22Rv1 (cell line): ENCODE measurements around the gene IFNAR1.
"Not testable (repeated sequence)": the region's sequence is repeated elsewhere in the genome, so short reads cannot be mapped to it uniquely, and the experiment has no call there.

Experiments used
- ZFX ChIP-seq: fragments of 450-650 bp; IDR thresholded peaks from 2 replicates; pipeline ENCODE4 v1.6.1; 2017; ENCODE audit warnings: antibody characterized with exemption, borderline replicate concordance
- TF ChIP-seq, protein P1 (sequence below): fragments of 450-650 bp; IDR thresholded peaks from 2 replicates; pipeline ENCODE4 v1.5.1; 2017; ENCODE audit warnings: mild to moderate bottlenecking

DNA sequence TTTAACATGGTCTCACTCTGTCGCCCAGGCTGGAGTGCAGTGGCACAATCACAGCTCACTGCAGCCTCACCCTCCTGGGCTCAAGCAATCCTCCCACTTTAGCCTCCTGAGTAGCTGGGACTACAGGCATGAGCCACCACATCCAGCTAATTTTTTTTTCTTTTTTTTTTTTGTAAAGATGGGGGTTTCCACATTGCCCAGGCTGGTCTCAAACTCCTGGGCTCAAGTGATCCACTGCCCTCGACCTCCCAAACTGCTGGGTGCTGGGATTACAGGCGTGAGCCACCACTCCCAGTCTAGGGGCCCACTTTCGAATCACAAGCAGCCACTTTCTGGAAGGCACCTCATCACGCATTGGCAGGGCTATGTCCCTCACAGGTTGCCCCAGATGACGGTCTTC, 56.6 kb downstream of the IFNAR1 start:
- TF ChIP-seq, protein P1, sequence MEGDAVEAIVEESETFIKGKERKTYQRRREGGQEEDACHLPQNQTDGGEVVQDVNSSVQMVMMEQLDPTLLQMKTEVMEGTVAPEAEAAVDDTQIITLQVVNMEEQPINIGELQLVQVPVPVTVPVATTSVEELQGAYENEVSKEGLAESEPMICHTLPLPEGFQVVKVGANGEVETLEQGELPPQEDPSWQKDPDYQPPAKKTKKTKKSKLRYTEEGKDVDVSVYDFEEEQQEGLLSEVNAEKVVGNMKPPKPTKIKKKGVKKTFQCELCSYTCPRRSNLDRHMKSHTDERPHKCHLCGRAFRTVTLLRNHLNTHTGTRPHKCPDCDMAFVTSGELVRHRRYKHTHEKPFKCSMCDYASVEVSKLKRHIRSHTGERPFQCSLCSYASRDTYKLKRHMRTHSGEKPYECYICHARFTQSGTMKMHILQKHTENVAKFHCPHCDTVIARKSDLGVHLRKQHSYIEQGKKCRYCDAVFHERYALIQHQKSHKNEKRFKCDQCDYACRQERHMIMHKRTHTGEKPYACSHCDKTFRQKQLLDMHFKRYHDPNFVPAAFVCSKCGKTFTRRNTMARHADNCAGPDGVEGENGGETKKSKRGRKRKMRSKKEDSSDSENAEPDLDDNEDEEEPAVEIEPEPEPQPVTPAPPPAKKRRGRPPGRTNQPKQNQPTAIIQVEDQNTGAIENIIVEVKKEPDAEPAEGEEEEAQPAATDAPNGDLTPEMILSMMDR, result not testable (repeated sequence)
- not testable (repeated sequence) for TF ChIP-seq ZFX
